K562 (cell line): Measurements from ENCODE around the gene CALCOCO2.
"Not testable (repeated sequence)": the region's sequence is repeated elsewhere in the genome, so short reads cannot be mapped to it uniquely, and the experiment has no call there.

Experiments
- CHD4 ChIP-seq: fragments of 200-600 bp; sonication (generic); IDR thresholded peaks from 3 replicates; pipeline ENCODE4 v1.6.1; 2012; ENCODE audit warnings: low read depth, mild to moderate bottlenecking, mixed read lengths, low read length, inconsistent platforms; ENCODE audit not compliant: insufficient read depth, insufficient replicate concordance, poor library complexity, severe bottlenecking
- POLR2A ChIP-seq: fragments of 450-650 bp; conservative IDR thresholded peaks from 2 replicates; pipeline ENCODE4 v1.6.1; 2016
- TF ChIP-seq, protein P1 (sequence below), 3 experiments: IDR thresholded peaks in 2 of 3; conservative IDR thresholded peaks in 1 of 3; 2 replicates each; pipeline ENCODE4 v1.5.1; 2011 to 2012; ENCODE audit warnings: low read length in 3 of 3, mild to moderate bottlenecking in 3 of 3, control low read depth in 2 of 3, improper control_type of control experiment in 1 of 3, inconsistent platforms in 1 of 3, low read depth in 1 of 3, mixed read lengths in 1 of 3, moderate library complexity in 1 of 3; ENCODE audit not compliant: insufficient read depth in 2 of 3

DNA sequence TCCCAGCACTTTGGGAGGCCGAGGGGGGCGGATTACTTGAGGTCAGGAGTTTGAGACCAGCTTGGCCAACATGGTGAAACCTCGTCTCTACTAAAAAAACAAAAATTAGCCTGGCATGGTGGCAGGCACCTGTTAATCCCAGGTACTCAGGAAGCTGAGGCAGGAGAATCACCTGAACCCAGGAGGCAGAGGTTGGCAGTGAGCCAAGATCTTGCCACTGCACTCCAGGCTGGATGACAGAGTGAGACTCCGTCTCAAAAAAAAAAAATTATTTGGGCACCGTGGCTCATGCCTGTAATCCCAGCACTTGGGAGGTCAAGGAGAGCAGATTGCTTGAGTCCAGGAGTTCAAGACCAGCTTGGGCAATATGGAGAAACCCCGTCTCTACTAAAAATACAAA lies 9.9 kb upstream of the CALCOCO2 start:
- TF ChIP-seq, protein P1, sequence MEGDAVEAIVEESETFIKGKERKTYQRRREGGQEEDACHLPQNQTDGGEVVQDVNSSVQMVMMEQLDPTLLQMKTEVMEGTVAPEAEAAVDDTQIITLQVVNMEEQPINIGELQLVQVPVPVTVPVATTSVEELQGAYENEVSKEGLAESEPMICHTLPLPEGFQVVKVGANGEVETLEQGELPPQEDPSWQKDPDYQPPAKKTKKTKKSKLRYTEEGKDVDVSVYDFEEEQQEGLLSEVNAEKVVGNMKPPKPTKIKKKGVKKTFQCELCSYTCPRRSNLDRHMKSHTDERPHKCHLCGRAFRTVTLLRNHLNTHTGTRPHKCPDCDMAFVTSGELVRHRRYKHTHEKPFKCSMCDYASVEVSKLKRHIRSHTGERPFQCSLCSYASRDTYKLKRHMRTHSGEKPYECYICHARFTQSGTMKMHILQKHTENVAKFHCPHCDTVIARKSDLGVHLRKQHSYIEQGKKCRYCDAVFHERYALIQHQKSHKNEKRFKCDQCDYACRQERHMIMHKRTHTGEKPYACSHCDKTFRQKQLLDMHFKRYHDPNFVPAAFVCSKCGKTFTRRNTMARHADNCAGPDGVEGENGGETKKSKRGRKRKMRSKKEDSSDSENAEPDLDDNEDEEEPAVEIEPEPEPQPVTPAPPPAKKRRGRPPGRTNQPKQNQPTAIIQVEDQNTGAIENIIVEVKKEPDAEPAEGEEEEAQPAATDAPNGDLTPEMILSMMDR (IDR thresholded peaks at IDR 0.05 in 2 of 3, conservative IDR thresholded peaks at IDR 0.05 in 1 of 3; ENCODE audit: insufficient read depth in 2 of 3, low read depth in 1 of 3, low read length in 3 of 3), result not testable (repeated sequence)
- TF ChIP-seq CHD4, POLR2A: not testable (repeated sequence)
